ENCODE data around the gene WIZ.

DNA sequence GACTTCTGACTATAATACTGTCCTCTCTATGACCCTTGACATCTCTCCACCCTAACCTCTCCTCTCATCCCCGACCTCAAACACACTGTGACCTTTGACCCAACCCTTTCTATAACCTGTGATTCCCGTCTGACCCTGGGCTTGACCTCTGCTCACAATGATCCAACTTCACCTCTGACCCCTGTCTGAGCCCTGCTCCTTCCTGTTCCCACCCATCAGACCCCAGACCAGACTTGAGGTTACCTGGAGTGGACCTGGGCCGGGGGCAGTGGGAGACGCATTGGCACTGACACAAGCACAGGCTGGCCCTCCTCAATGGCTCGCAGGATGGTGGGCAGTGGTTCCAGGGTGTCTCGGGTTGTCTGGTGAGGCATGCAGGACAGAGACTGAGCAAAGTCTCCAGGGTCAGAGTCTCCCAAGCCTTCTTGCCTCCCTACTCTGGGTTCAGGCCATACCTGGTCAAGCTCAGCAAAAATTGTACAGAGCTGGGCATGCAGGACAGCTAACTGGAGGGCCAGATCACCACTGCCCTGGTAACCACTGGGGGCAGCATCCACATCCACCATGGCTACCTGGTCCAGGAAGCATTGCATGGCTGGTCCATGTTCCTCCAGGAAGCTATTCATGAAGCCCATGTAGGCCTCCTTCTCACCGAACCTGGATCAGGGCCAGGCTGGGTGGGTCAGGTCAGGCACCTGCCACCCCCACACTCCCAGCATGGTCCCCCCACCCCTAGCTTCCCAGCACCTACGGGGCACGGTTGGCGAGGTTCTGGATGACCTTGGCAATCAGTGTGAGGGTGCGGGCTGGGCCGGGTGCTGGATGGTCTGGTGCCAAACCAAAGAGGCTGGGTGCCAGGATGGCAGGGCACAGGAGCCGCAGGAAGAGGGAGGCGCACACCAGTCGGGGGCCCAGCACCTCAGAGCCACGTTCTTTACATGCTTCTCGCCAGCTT, 4.4 kb upstream of the WIZ start:
- no peak for TF ChIP-seq ZNF426 (tag by site-specific recombination; IDR thresholded peaks at IDR 0.05)
- TF ChIP-seq, protein P1, sequence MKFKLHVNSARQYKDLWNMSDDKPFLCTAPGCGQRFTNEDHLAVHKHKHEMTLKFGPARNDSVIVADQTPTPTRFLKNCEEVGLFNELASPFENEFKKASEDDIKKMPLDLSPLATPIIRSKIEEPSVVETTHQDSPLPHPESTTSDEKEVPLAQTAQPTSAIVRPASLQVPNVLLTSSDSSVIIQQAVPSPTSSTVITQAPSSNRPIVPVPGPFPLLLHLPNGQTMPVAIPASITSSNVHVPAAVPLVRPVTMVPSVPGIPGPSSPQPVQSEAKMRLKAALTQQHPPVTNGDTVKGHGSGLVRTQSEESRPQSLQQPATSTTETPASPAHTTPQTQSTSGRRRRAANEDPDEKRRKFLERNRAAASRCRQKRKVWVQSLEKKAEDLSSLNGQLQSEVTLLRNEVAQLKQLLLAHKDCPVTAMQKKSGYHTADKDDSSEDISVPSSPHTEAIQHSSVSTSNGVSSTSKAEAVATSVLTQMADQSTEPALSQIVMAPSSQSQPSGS (tag by site-specific recombination; IDR thresholded peaks at IDR 0.05; ENCODE audit: low read depth) = no peak
- TF ChIP-seq, protein P2, sequence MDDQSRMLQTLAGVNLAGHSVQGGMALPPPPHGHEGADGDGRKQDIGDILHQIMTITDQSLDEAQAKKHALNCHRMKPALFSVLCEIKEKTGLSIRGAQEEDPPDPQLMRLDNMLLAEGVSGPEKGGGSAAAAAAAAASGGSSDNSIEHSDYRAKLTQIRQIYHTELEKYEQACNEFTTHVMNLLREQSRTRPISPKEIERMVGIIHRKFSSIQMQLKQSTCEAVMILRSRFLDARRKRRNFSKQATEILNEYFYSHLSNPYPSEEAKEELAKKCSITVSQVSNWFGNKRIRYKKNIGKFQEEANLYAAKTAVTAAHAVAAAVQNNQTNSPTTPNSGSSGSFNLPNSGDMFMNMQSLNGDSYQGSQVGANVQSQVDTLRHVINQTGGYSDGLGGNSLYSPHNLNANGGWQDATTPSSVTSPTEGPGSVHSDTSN (CRISPR knock-in tag; IDR thresholded peaks at IDR 0.05) = no peak
- TF ChIP-seq, protein P3, sequence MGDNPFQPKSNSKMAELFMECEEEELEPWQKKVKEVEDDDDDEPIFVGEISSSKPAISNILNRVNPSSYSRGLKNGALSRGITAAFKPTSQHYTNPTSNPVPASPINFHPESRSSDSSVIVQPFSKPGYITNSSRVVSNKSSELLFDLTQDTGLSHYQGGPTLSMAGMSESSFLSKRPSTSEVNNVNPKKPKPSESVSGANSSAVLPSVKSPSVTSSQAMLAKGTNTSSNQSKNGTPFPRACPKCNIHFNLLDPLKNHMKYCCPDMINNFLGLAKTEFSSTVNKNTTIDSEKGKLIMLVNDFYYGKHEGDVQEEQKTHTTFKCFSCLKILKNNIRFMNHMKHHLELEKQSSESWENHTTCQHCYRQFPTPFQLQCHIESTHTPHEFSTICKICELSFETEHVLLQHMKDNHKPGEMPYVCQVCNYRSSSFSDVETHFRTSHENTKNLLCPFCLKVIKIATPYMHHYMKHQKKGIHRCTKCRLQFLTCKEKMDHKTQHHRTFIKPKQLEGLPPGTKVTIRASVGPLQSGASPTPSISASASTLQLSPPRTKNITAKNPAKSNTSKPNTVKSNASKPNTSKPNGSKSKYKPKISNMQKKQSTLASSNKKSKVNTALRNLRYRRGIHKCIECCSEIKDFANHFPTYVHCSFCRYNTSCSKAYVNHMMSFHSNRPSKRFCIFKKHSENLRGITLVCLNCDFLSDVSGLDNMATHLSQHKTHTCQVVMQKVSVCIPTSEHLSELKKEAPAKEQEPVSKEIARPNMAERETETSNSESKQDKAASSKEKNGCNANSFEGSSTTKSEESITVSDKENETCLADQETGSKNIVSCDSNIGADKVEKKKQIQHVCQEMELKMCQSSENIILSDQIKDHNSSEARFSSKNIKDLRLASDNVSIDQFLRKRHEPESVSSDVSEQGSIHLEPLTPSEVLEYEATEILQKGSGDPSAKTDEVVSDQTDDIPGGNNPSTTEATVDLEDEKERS (tag by site-specific recombination; IDR thresholded peaks at IDR 0.05) = no peak
- no peak for TF ChIP-seq RBAK (tag by site-specific recombination; IDR thresholded peaks at IDR 0.05)
- TF ChIP-seq ZNF274 (IDR thresholded peaks at IDR 0.05; ENCODE audit: low read length) = no peak
- TF ChIP-seq ZNF274 (tag by site-specific recombination; IDR thresholded peaks at IDR 0.05; ENCODE audit: borderline replicate concordance) = no peak
- no peak for TF ChIP-seq SP2 (tag by site-specific recombination; IDR thresholded peaks at IDR 0.05)
- TF ChIP-seq, protein P4, sequence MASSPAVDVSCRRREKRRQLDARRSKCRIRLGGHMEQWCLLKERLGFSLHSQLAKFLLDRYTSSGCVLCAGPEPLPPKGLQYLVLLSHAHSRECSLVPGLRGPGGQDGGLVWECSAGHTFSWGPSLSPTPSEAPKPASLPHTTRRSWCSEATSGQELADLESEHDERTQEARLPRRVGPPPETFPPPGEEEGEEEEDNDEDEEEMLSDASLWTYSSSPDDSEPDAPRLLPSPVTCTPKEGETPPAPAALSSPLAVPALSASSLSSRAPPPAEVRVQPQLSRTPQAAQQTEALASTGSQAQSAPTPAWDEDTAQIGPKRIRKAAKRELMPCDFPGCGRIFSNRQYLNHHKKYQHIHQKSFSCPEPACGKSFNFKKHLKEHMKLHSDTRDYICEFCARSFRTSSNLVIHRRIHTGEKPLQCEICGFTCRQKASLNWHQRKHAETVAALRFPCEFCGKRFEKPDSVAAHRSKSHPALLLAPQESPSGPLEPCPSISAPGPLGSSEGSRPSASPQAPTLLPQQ (tag by site-specific recombination; IDR thresholded peaks at IDR 0.05) = no peak
- no peak for TF ChIP-seq ZNF354C (tag by site-specific recombination; IDR thresholded peaks at IDR 0.05; ENCODE audit: borderline replicate concordance, low read depth)
- TF ChIP-seq ZNF530 (tag by site-specific recombination; IDR thresholded peaks at IDR 0.05; ENCODE audit: low read depth) = no peak
- no peak for TF ChIP-seq ZNF423 (tag by site-specific recombination; IDR thresholded peaks at IDR 0.05)
- TF ChIP-seq, protein P5, sequence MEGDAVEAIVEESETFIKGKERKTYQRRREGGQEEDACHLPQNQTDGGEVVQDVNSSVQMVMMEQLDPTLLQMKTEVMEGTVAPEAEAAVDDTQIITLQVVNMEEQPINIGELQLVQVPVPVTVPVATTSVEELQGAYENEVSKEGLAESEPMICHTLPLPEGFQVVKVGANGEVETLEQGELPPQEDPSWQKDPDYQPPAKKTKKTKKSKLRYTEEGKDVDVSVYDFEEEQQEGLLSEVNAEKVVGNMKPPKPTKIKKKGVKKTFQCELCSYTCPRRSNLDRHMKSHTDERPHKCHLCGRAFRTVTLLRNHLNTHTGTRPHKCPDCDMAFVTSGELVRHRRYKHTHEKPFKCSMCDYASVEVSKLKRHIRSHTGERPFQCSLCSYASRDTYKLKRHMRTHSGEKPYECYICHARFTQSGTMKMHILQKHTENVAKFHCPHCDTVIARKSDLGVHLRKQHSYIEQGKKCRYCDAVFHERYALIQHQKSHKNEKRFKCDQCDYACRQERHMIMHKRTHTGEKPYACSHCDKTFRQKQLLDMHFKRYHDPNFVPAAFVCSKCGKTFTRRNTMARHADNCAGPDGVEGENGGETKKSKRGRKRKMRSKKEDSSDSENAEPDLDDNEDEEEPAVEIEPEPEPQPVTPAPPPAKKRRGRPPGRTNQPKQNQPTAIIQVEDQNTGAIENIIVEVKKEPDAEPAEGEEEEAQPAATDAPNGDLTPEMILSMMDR (tag by site-specific recombination; IDR thresholded peaks at IDR 0.05) = peak; percentile 52
- no peak for TF ChIP-seq ZNF629 (tag by site-specific recombination; IDR thresholded peaks at IDR 0.05)
- TF ChIP-seq, protein P6, sequence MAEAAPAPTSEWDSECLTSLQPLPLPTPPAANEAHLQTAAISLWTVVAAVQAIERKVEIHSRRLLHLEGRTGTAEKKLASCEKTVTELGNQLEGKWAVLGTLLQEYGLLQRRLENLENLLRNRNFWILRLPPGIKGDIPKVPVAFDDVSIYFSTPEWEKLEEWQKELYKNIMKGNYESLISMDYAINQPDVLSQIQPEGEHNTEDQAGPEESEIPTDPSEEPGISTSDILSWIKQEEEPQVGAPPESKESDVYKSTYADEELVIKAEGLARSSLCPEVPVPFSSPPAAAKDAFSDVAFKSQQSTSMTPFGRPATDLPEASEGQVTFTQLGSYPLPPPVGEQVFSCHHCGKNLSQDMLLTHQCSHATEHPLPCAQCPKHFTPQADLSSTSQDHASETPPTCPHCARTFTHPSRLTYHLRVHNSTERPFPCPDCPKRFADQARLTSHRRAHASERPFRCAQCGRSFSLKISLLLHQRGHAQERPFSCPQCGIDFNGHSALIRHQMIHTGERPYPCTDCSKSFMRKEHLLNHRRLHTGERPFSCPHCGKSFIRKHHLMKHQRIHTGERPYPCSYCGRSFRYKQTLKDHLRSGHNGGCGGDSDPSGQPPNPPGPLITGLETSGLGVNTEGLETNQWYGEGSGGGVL (tag by site-specific recombination; IDR thresholded peaks at IDR 0.05) = no peak

Data from HEK293 (cell line).